ENCODE data around the gene B3GALT5. TPM values are rescaled to one million over a fixed set of nuclear protein-coding genes. Genes with fewer than 3 reads are reported as not detected.

B3GALT5 gene
- total and polyA plus RNA-seq, 2 of the 4 experiments (the other 2 are of a cell fraction): 0.05 to 0.18 TPM

DNA sequence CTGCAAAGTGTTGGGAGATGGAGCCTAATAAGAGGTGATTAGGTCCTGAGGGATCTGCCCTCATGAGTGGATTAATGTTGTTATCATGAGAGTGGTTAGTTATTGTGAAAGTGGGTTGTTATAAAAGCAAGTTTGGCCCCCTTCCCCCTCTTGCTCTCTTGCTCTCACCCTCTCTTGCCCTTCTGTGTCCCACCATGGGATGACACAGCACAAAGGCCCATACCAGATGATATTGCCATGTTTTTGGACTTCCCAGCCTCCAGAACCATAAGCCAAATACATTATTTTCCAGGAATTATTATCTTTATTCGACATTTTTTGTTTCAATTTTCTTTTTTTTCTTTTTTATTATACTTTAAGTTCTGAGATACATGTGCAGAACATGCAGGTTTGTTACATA, 90.8 kb downstream of the B3GALT5 start:
- Histone ChIP-seq H3K79me1 (ENCODE audit: low read depth in 1 of 2, low read length in 2 of 2) (no peaks in the 10 kb centered on the region), H3K56ac (ENCODE audit: extremely low read depth, insufficient read depth, low read length) (no peak overlapping the region), H2AK5ac (ENCODE audit: low read depth, low read length) (no peak overlapping the region), H3K4ac (ENCODE audit: low read depth, low read length) (no peak overlapping the region), H2AK9ac (replicated peaks; ENCODE audit: low read depth, low read length, poor library complexity) (no peak overlapping the region), H3K36me3 (ENCODE audit: control insufficient read depth, insufficient read depth, low read length) (no peaks in the 10 kb centered on the region), H3K9me1 (ENCODE audit: insufficient read depth, low read length) (no peaks in the 10 kb centered on the region), H3K4me1 (ENCODE audit: control insufficient read depth, insufficient read depth, low read length) (no peaks in the 10 kb centered on the region), H4K20me1 (ENCODE audit: insufficient read depth, low read length) (no peaks in the 10 kb centered on the region), H3K9ac (ENCODE audit: low read depth, low read length) (no peak overlapping the region), H2BK120ac (ENCODE audit: low read depth, low read length) (no peak overlapping the region), H3K27ac (ENCODE audit: insufficient read depth, low read length) (no peak overlapping the region), H2BK20ac (ENCODE audit: low read depth, low read length) (no peak overlapping the region), H4K91ac (ENCODE audit: insufficient read depth, low read depth, low read length) (no peak overlapping the region), H2AFZ (replicated peaks; ENCODE audit: low read length, poor library complexity) (no peak overlapping the region), H2BK5ac (ENCODE audit: low read depth, low read length, poor library complexity, severe bottlenecking) (no peak overlapping the region), H3K18ac (ENCODE audit: low read depth, low read length) (no peak overlapping the region), H4K5ac (ENCODE audit: low read depth, low read length) (no peak overlapping the region), H3K4me2 (ENCODE audit: low read depth, low read length) (no peak overlapping the region), H3K9me3 (ENCODE audit: control insufficient read depth, insufficient read depth, low read length) (no peaks in the 10 kb centered on the region; the same call in 1 of the 2 replicates), H2BK15ac (ENCODE audit: low read depth, low read length) (no peak overlapping the region), H4K8ac (ENCODE audit: low read depth in 2 of 2, low read length in 2 of 2) (no peak overlapping the region), H3K27me3 (ENCODE audit: control insufficient read depth, insufficient read depth, low read length) (no peaks in the 10 kb centered on the region), H3K4me3 (ENCODE audit: insufficient read depth, low read depth, low read length) (no peak overlapping the region), H3K23ac (ENCODE audit: low read depth, low read length) (no peak overlapping the region), H3K14ac (replicated peaks; ENCODE audit: low read depth, low read length) (no peak overlapping the region)
- in situ Hi-C loops (cut with MboI; ENCODE audit: low sequenced_read_pairs) (no loop called here), intact Hi-C loops (cut with micrococcal nuclease) (no loop called here), dilution Hi-C loops (cut with HindIII; ENCODE audit: low sequenced_read_pairs, unreplicated experiment) (loop anchor here (25.0 kb wide), 1 partner anchor 191 kb away; no protein-coding TSS in a partner anchor)
- ChIA-PET CTCF (no interaction called here), POLR2A (ENCODE audit: unreplicated experiment) (no interaction called here)
- WGBS, 2 experiments (ENCODE audit: extremely low coverage in 2 of 2, insufficient read length in 1 of 2): no CpG with 5 or more reads among the region's 1 CpG
- BruUV-seq (replicated peaks): no TSS peak
- DNase-seq (no peak), ATAC-seq (ENCODE audit: low read depth) (no peak)
- TF ChIP-seq RCOR1 (IDR thresholded peaks at IDR 0.05; ENCODE audit: insufficient replicate concordance, low read length): no peak
- TF ChIP-seq, protein P1, sequence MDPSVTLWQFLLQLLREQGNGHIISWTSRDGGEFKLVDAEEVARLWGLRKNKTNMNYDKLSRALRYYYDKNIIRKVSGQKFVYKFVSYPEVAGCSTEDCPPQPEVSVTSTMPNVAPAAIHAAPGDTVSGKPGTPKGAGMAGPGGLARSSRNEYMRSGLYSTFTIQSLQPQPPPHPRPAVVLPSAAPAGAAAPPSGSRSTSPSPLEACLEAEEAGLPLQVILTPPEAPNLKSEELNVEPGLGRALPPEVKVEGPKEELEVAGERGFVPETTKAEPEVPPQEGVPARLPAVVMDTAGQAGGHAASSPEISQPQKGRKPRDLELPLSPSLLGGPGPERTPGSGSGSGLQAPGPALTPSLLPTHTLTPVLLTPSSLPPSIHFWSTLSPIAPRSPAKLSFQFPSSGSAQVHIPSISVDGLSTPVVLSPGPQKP (IDR thresholded peaks at IDR 0.05; ENCODE audit: borderline replicate concordance, low read depth, low read length): no peak
- no peak for TF ChIP-seq CHD1 (IDR thresholded peaks at IDR 0.05; ENCODE audit: low read depth, low read length)
- TF ChIP-seq CEBPB (IDR thresholded peaks at IDR 0.05; ENCODE audit: low read depth, low read length): no peak
- no peak for TF ChIP-seq NFE2L2 (IDR thresholded peaks at IDR 0.05; ENCODE audit: low read depth, low read length)
- no peak for TF ChIP-seq RAD21 (IDR thresholded peaks at IDR 0.05; ENCODE audit: low read length)
- TF ChIP-seq MAFK (IDR thresholded peaks at IDR 0.05; ENCODE audit: low read depth, low read length): no peak
- TF ChIP-seq SMC3 (IDR thresholded peaks at IDR 0.05; ENCODE audit: low read depth, low read length): no peak
- no peak for TF ChIP-seq RFX5 (IDR thresholded peaks at IDR 0.05; ENCODE audit: low read depth, low read length)
- TF ChIP-seq, protein P2, sequence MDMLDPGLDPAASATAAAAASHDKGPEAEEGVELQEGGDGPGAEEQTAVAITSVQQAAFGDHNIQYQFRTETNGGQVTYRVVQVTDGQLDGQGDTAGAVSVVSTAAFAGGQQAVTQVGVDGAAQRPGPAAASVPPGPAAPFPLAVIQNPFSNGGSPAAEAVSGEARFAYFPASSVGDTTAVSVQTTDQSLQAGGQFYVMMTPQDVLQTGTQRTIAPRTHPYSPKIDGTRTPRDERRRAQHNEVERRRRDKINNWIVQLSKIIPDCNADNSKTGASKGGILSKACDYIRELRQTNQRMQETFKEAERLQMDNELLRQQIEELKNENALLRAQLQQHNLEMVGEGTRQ (IDR thresholded peaks at IDR 0.05; ENCODE audit: low read depth, low read length): no peak
- TF ChIP-seq, protein P3, sequence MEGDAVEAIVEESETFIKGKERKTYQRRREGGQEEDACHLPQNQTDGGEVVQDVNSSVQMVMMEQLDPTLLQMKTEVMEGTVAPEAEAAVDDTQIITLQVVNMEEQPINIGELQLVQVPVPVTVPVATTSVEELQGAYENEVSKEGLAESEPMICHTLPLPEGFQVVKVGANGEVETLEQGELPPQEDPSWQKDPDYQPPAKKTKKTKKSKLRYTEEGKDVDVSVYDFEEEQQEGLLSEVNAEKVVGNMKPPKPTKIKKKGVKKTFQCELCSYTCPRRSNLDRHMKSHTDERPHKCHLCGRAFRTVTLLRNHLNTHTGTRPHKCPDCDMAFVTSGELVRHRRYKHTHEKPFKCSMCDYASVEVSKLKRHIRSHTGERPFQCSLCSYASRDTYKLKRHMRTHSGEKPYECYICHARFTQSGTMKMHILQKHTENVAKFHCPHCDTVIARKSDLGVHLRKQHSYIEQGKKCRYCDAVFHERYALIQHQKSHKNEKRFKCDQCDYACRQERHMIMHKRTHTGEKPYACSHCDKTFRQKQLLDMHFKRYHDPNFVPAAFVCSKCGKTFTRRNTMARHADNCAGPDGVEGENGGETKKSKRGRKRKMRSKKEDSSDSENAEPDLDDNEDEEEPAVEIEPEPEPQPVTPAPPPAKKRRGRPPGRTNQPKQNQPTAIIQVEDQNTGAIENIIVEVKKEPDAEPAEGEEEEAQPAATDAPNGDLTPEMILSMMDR (conservative IDR thresholded peaks at IDR 0.05; ENCODE audit: low read depth, low read length): no peak
- no peak for TF ChIP-seq FOS (IDR thresholded peaks at IDR 0.05; ENCODE audit: low read depth, low read length)
- no peak for TF ChIP-seq BHLHE40 (IDR thresholded peaks at IDR 0.05; ENCODE audit: low read depth, low read length)
